ENCODE measurements around the gene JAK3. TPM values are rescaled to one million over a fixed set of nuclear protein-coding genes. Genes with fewer than 3 reads are reported as not detected.

Gene JAK3
- total and polyA plus RNA-seq, 2 of the 4 experiments (the other 2 are of a cell fraction), result 0.36 to 1.5 TPM

DNA sequence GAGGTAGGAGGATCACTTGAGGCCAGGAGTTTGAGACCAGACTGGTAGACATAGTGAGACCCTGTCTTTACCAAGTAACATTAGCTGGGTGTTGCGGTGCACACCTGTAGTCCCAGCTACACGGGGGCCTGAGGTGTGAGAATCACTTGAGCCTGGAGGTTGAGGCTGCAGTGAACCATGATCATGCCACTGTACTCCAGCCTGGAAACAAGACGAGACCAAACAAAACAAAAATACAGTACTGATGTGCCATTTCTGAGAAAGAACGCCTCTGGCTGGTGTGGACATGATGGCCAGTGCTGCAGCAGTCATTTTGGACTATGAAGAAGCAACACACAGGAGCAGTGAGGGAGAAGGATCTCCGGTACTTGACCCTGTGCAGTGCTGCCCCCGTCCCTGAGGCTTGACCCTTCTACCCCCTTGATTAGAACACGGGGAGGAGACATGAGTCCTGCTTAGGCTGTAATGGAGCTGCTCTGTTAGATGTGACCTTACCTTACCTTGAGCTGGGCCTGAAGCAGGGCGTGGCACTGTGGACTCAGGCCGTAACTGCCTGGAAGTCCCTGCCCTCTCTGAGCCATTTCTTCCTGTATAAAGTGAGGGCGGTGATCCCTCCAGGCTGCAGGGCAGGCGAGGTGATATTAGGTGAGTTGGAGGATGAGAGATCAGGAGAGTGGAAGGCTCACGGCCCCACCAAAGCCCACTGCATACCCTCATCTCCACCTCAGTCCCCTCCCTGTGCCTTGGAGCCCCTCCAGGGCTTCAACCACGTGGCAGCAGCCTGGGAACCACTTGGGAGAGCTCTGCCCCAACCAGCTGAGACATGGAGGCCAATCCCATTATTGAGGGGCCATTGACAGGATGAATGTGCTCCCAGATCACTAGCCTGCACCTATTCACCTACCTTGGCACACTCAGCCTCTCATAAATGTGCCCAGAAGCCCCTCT lies 17.9 kb upstream of the JAK3 start:
- Histone ChIP-seq H3K36me3 (ENCODE audit: control insufficient read depth, insufficient read depth, low read length) (peaks cover 43% of the 10 kb centered on the region), H3K4me1 (ENCODE audit: control insufficient read depth, insufficient read depth, low read length) (peaks cover 7% of the 10 kb centered on the region), H3K23ac (ENCODE audit: low read depth, low read length) (no peak overlapping the region), H4K20me1 (ENCODE audit: insufficient read depth, low read length) (peaks cover 54% of the 10 kb centered on the region), H3K4me2 (ENCODE audit: low read depth, low read length) (no peak overlapping the region), H4K5ac (ENCODE audit: low read depth, low read length) (peak overlapping the region; percentile 17; the same call in 1 of the 2 replicates), H3K56ac (ENCODE audit: extremely low read depth, insufficient read depth, low read length) (no peak overlapping the region), H3K9me3 (ENCODE audit: control insufficient read depth, insufficient read depth, low read length) (no peaks in the 10 kb centered on the region), H2BK20ac (ENCODE audit: low read depth, low read length) (no peak overlapping the region), H3K4me3 (ENCODE audit: insufficient read depth, low read depth, low read length) (no peak overlapping the region), H2AK9ac (replicated peaks; ENCODE audit: low read depth, low read length, poor library complexity) (peak overlapping the region; percentile 66), H3K9me1 (ENCODE audit: insufficient read depth, low read length) (peaks cover 12% of the 10 kb centered on the region; the same call in 1 of the 2 replicates), H4K8ac (ENCODE audit: low read depth in 2 of 2, low read length in 2 of 2) (no peak overlapping the region; a peak in 1 of 4 replicates), H3K18ac (ENCODE audit: low read depth, low read length) (no peak overlapping the region), H2AFZ (replicated peaks; ENCODE audit: low read length, poor library complexity) (no peak overlapping the region), H3K27ac (ENCODE audit: insufficient read depth, low read length) (no peak overlapping the region), H3K4ac (ENCODE audit: low read depth, low read length) (no peak overlapping the region), H2BK15ac (ENCODE audit: low read depth, low read length) (no peak overlapping the region), H3K9ac (ENCODE audit: low read depth, low read length) (no peak overlapping the region), H2BK5ac (ENCODE audit: low read depth, low read length, poor library complexity, severe bottlenecking) (no peak overlapping the region), H2BK120ac (ENCODE audit: low read depth, low read length) (no peak overlapping the region), H4K91ac (ENCODE audit: insufficient read depth, low read depth, low read length) (no peak overlapping the region), H2AK5ac (ENCODE audit: low read depth, low read length) (no peak overlapping the region), H3K14ac (replicated peaks; ENCODE audit: low read depth, low read length) (no peak overlapping the region), H3K27me3 (ENCODE audit: control insufficient read depth, insufficient read depth, low read length) (peaks cover 18% of the 10 kb centered on the region), H3K79me1 (ENCODE audit: low read depth in 1 of 2, low read length in 2 of 2) (peaks cover 12 to 41% of the 10 kb centered on the region in 2 experiments; a peak in 3 of 4 replicates)
- no TSS peak for BruUV-seq (replicated peaks)
- 60% methylated on average over 2 of the region's 13 CpGs; no CpG with 5 or more reads in 1 of the 2 experiments for WGBS, 2 experiments (ENCODE audit: extremely low coverage in 2 of 2, insufficient read length in 1 of 2)
- TF ChIP-seq CEBPB (IDR thresholded peaks at IDR 0.05; ENCODE audit: low read depth, low read length) (no peak), POLR2A (IDR thresholded peaks at IDR 0.05; ENCODE audit: low read depth, low read length) (peak; percentile 46; the same call in 1 of the 2 replicates), CHD1 (IDR thresholded peaks at IDR 0.05; ENCODE audit: low read depth, low read length) (no peak), RCOR1 (IDR thresholded peaks at IDR 0.05; ENCODE audit: insufficient replicate concordance, low read length) (no peak), MAFK (IDR thresholded peaks at IDR 0.05; ENCODE audit: low read depth, low read length) (no peak)
- intact Hi-C loops (cut with micrococcal nuclease) (no loop called here), dilution Hi-C loops (cut with HindIII; ENCODE audit: low sequenced_read_pairs, unreplicated experiment) (no loop called here), in situ Hi-C loops (cut with MboI; ENCODE audit: low sequenced_read_pairs) (loop anchor here (5.0 kb wide), 1 partner anchor 122 kb away; no protein-coding TSS in a partner anchor)
- ATAC-seq (ENCODE audit: low read depth) (peak; percentile 12), DNase-seq (no peak)
- CTCF ChIA-PET, result interaction anchor here (1.5 kb wide), 1 partner anchor 67 kb away, joined by 4 read pairs; the partner anchor contains the start of gene CCDC124
- POLR2A ChIA-PET (ENCODE audit: unreplicated experiment), result interaction anchor here (0.6 kb wide), 2 partner anchors 20 to 82 kb away, joined by 3 to 15 read pairs; no protein-coding TSS in a partner anchor
